Hepatocyte (in vitro differentiated cells): ENCODE results near the gene CCL4. TPM values are rescaled to one million over a fixed set of nuclear protein-coding genes. Genes with fewer than 3 reads are reported as not detected.

ENCODE experiments used
- DNase-seq: peaks from one replicate; pipeline ENCODE4 v3.0.0-alpha.2; 2016; ENCODE audit warnings: low spot score
- H2AFZ ChIP-seq: fragments of 200-600 bp; sonication (generic); 2 replicates; pipeline ENCODE4 v1.6.0; 2016; ENCODE audit warnings: antibody characterized with exemption, mild to moderate bottlenecking
- H3K27ac ChIP-seq: fragments of 200-600 bp; sonication (generic); 2 replicates; pipeline ENCODE4 v1.5.1; 2016; ENCODE audit warnings: mild to moderate bottlenecking
- H3K27me3 ChIP-seq: fragments of 200-600 bp; sonication (generic); 2 replicates; pipeline ENCODE4 v1.6.1; 2016
- H3K36me3 ChIP-seq: fragments of 200-600 bp; sonication (generic); replicated peaks from 2 replicates; pipeline ENCODE4 v1.5.1; 2016; ENCODE audit warnings: low read depth; ENCODE audit not compliant: insufficient read depth
- H3K4me1 ChIP-seq: fragments of 200-600 bp; sonication (generic); 2 replicates; pipeline ENCODE4 v1.5.1; 2016; ENCODE audit warnings: mild to moderate bottlenecking, moderate library complexity; ENCODE audit not compliant: insufficient read depth
- H3K4me2 ChIP-seq: fragments of 200-600 bp; sonication (generic); 2 replicates; pipeline ENCODE4 v1.6.0; 2016
- H3K4me3 ChIP-seq: fragments of 200-600 bp; sonication (generic); 2 replicates; pipeline ENCODE4 v1.5.1; 2016; ENCODE audit warnings: mild to moderate bottlenecking
- H3K79me2 ChIP-seq: fragments of 200-600 bp; sonication (generic); 2 replicates; pipeline ENCODE4 v1.6.0; 2017; ENCODE audit warnings: mild to moderate bottlenecking
- H3K9me2 ChIP-seq: fragments of 200-600 bp; sonication (generic); replicated peaks from 2 replicates; pipeline ENCODE4 v1.6.0; 2017; ENCODE audit warnings: mild to moderate bottlenecking; ENCODE audit not compliant: insufficient read depth
- H3K9me3 ChIP-seq: fragments of 200-600 bp; sonication (generic); 2 replicates; pipeline ENCODE4 v1.5.1; 2016; ENCODE audit warnings: low read depth, mild to moderate bottlenecking
- H4K20me1 ChIP-seq: fragments of 200-600 bp; sonication (generic); 2 replicates; pipeline ENCODE4 v1.6.0; 2016; ENCODE audit warnings: mild to moderate bottlenecking; ENCODE audit not compliant: insufficient read depth, poor library complexity, severe bottlenecking
- EZH2 ChIP-seq: fragments of 200-600 bp; sonication (generic); IDR thresholded peaks from 2 replicates; pipeline ENCODE4 v1.6.1; 2016; ENCODE audit warnings: antibody characterized with exemption, mild to moderate bottlenecking, borderline replicate concordance
- EZH2phosphoT487 ChIP-seq: fragments of 200-600 bp; sonication (generic); IDR thresholded peaks from one replicate; pipeline ENCODE4 v1.6.1; 2018; ENCODE audit warnings: antibody characterized with exemption, mild to moderate bottlenecking, low read depth, moderate library complexity; ENCODE audit not compliant: unreplicated experiment, severe bottlenecking
- WGBS: methylation state at CpG from one replicate; pipeline ENCODE4 v1.1.6; 2016; ENCODE audit warnings: low lambda C conversion rate; ENCODE audit errors: missing lambda C conversion rate; 5-methylcytosine and 5-hydroxymethylcytosine counted together
- polyA plus RNA-seq: library from polyadenylated mRNA; unstranded; fragments of >200 nt; fragmentation: Nextera tagmentation; extraction: Ambion mirVana; gene quantifications from 2 replicates; pipeline ENCODE4 v1.2.1, GENCODE V29; 2016
- total RNA-seq: library from RNA; depleted of rRNA; stranded (reverse); fragments of >200 nt; gene quantifications from 2 replicates; pipeline ENCODE4 v1.2.3, GENCODE V29; 2014
- TF ChIP-seq, protein P1 (sequence below): fragments of 200-600 bp; sonication (generic); IDR thresholded peaks from 2 replicates; pipeline ENCODE4 v1.5.1; 2016; ENCODE audit warnings: antibody characterized with exemption, mild to moderate bottlenecking; ENCODE audit not compliant: poor library complexity

CCL4 gene
- total and polyA plus RNA-seq, 2 experiments from 2014 or later: 5.8 to 21.1 TPM

DNA sequence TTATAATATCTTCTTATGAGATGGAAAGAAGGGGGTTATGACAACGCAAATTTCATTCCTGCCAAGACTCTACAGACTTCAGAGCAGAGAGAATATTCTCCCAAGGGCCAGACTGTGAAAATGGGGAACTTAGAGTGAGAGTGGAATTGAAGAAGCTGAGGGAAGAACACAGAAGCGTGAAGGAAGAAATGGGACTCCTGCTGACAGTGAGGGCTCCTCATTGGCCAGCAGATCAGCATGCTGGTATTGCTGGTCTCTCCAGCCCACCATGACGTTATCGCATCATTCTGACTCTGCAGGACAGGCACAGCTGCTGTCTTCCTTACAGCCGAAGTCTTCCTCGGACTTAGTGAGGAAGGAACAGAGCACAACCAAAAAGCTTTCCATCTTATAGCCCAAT is 24.3 kb downstream of the CCL4 start:
- Histone ChIP-seq H3K4me2 (no peak overlapping the region), H3K9me2 (no peaks in the 10 kb centered on the region), H3K36me3 (no peaks in the 10 kb centered on the region), H3K9me3 (no peaks in the 10 kb centered on the region), H3K4me3 (no peak overlapping the region), H4K20me1 (no peaks in the 10 kb centered on the region), H3K27ac (peak overlapping the region; percentile 50), H3K79me2 (no peaks in the 10 kb centered on the region), H3K4me1 (peaks cover 3% of the 10 kb centered on the region), H3K27me3 (no peaks in the 10 kb centered on the region), H2AFZ (no peak overlapping the region)
- 83% methylated on average over 6 of the region's 6 CpGs for WGBS
- TF ChIP-seq EZH2phosphoT487: no peak
- TF ChIP-seq, protein P1, sequence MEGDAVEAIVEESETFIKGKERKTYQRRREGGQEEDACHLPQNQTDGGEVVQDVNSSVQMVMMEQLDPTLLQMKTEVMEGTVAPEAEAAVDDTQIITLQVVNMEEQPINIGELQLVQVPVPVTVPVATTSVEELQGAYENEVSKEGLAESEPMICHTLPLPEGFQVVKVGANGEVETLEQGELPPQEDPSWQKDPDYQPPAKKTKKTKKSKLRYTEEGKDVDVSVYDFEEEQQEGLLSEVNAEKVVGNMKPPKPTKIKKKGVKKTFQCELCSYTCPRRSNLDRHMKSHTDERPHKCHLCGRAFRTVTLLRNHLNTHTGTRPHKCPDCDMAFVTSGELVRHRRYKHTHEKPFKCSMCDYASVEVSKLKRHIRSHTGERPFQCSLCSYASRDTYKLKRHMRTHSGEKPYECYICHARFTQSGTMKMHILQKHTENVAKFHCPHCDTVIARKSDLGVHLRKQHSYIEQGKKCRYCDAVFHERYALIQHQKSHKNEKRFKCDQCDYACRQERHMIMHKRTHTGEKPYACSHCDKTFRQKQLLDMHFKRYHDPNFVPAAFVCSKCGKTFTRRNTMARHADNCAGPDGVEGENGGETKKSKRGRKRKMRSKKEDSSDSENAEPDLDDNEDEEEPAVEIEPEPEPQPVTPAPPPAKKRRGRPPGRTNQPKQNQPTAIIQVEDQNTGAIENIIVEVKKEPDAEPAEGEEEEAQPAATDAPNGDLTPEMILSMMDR: no peak
- no peak for TF ChIP-seq EZH2
- DNase-seq: no peak

DNA sequence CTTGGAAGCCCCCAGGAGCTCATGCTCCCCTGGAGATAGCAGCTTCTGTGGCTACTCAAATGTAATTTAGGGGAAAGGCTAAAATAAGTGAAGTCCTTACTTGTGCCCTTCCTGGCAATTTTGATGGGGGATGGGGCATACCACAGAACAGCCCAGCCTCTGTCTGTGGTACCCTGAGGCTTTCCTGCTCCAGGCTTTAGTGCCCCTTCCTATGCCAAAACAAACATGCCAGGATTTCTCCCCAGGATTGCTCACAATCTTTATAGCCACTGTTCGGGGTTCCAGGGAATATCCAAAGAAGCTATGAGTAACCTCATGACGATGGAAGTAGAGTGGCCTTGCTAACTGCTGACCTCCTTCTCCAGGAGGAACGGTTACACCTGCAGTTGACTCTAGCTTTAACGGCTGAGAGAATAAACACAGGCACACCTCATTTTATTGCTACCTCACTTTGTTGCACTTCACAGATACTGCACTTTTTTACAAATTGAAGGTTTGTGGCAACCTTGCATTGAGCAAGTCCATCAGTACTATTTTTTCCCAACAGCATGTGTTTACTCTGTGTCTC is 24.9 kb downstream of the CCL4 start:
- peak; percentile 62 for DNase-seq
- no peaks in the 10 kb centered on the region for H4K20me1 ChIP-seq
- no peak overlapping the region for H2AFZ ChIP-seq
- peaks cover 3% of the 10 kb centered on the region for H3K4me1 ChIP-seq
- peak overlapping the region; percentile 50 for H3K27ac ChIP-seq
- no peaks in the 10 kb centered on the region for H3K27me3 ChIP-seq
- no peaks in the 10 kb centered on the region for H3K36me3 ChIP-seq
- no peaks in the 10 kb centered on the region for H3K9me3 ChIP-seq
- WGBS: 58% methylated on average over 4 of the region's 4 CpGs
- H3K4me3 ChIP-seq: no peak overlapping the region
- no peak overlapping the region for H3K4me2 ChIP-seq
- H3K79me2 ChIP-seq: no peaks in the 10 kb centered on the region
- H3K9me2 ChIP-seq: no peaks in the 10 kb centered on the region
- TF ChIP-seq EZH2phosphoT487: peak; percentile 37
- no peak for TF ChIP-seq EZH2
- TF ChIP-seq, protein P1: no peak

DNA sequence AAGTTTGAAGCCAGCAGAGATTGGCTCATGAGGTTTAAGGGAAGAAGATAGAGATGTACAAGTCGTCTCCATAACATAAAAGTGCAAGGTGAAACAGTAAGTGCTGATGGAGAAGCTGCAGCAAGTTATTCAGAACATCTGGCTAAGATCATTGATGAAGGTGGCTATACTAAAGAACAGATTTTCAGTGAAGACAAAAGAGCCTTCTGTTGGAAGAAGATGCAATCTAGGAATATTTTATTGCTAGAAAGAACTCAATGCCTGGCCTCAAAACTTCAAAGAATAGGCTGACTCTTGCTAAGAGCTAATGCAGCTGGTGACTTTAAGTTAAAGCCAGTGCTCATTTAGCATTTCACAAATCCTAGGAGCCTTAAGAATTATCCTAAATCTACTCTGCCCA is 26.0 kb downstream of the CCL4 start:
- Histone ChIP-seq H3K36me3 (no peaks in the 10 kb centered on the region), H2AFZ (no peak overlapping the region), H3K79me2 (no peaks in the 10 kb centered on the region), H3K9me3 (no peaks in the 10 kb centered on the region), H3K4me1 (peaks cover 3% of the 10 kb centered on the region), H3K4me3 (no peak overlapping the region), H3K27me3 (no peaks in the 10 kb centered on the region), H4K20me1 (no peaks in the 10 kb centered on the region), H3K27ac (no peak overlapping the region), H3K4me2 (no peak overlapping the region), H3K9me2 (no peaks in the 10 kb centered on the region)
- DNase-seq: no peak
- TF ChIP-seq EZH2phosphoT487: no peak
- no peak for TF ChIP-seq EZH2
- TF ChIP-seq, protein P1: no peak
- WGBS: 58% methylated on average over 1 of the region's 1 CpG

DNA sequence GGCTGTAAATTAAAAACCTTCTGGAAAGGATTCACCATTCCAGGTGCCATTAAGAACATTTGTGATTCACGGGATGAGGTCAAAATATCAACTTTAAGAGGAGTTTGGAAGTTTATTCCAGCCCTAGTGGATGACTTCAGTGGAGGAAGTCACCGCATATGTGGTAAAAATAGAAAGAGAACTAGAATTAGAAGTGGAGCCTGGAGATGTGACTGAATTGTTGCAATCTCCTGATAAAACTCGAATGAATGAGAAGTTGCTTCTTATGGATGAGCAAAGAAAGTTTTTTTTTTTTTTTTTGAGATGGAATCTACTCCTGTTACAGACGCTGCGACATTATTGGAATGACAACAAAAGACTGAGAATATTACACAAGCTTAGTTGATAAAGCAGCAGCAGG is 26.7 kb downstream of the CCL4 start:
- no peaks in the 10 kb centered on the region for H3K9me2 ChIP-seq
- H3K4me3 ChIP-seq: no peak overlapping the region
- no peak overlapping the region for H3K27ac ChIP-seq
- DNase-seq: no peak
- H3K79me2 ChIP-seq: no peaks in the 10 kb centered on the region
- H3K27me3 ChIP-seq: no peaks in the 10 kb centered on the region
- no peaks in the 10 kb centered on the region for H3K9me3 ChIP-seq
- H2AFZ ChIP-seq: no peak overlapping the region
- TF ChIP-seq EZH2 (no peak), EZH2phosphoT487 (no peak)
- TF ChIP-seq, protein P1: no peak
- peaks cover 3% of the 10 kb centered on the region for H3K4me1 ChIP-seq
- no peak overlapping the region for H3K4me2 ChIP-seq
- WGBS: 74% methylated on average over 5 of the region's 5 CpGs
- no peaks in the 10 kb centered on the region for H3K36me3 ChIP-seq
- H4K20me1 ChIP-seq: no peaks in the 10 kb centered on the region
